Fibroblast of pulmonary artery (primary cell): ENCODE results near the gene ADAM19.

Experiments
- DNase-seq: peaks from one replicate; pipeline ENCODE4 v3.0.0-alpha.2; 2010; ENCODE audit warnings: low read depth
- H3K4me3 ChIP-seq: replicated peaks from 2 replicates; pipeline ENCODE4 v1.5.1; 2011; ENCODE audit warnings: low read depth, mild to moderate bottlenecking, control low read depth, low read length, moderate library complexity
- CTCF ChIP-seq: IDR thresholded peaks from 2 replicates; pipeline ENCODE4 v1.5.1; 2011; ENCODE audit warnings: mild to moderate bottlenecking, control low read depth, low read length, inconsistent platforms; ENCODE audit errors: missing control alignments

ADAM19 gene

GRCh38 chr5:157509587-157509986 is 66.0 kb downstream of the ADAM19 start:
- H3K4me3 ChIP-seq = no peak overlapping the region
- no peak for TF ChIP-seq CTCF
- DNase-seq = no peak

- DNase-seq = no peak
- no peak for TF ChIP-seq CTCF
- H3K4me3 ChIP-seq = no peak overlapping the region
Measured at GRCh38 chr5:157509093-157509492, 66.5 kb downstream of the ADAM19 start.

GRCh38 chr5:157506981-157507780 is 68.4 kb downstream of the ADAM19 start:
- no peak for TF ChIP-seq CTCF
- DNase-seq = peak; percentile 76
- H3K4me3 ChIP-seq = no peak overlapping the region

GRCh38 chr5:157506066-157506590 is 69.4 kb downstream of the ADAM19 start:
- H3K4me3 ChIP-seq = no peak overlapping the region
- TF ChIP-seq CTCF = no peak
- peak; percentile 38 for DNase-seq

- no peak for DNase-seq
- no peak overlapping the region for H3K4me3 ChIP-seq
- no peak for TF ChIP-seq CTCF
Measured at GRCh38 chr5:157505496-157505895, 70.1 kb downstream of the ADAM19 start.

- no peak for TF ChIP-seq CTCF
- H3K4me3 ChIP-seq = no peak overlapping the region
- DNase-seq = no peak
Measured at GRCh38 chr5:157504053-157504452, 71.5 kb downstream of the ADAM19 start.
